HepG2 (cell line): Measurements from ENCODE around the gene NR1H2. TPM values are rescaled to one million over a fixed set of nuclear protein-coding genes. Genes with fewer than 3 reads are reported as not detected.

Source experiments
- AGO2 ChIP-seq: fragments of 200-400 bp; formaldehyde crosslinking; optimal IDR thresholded peaks from 2 replicates; pipeline ENCODE3; 2017; ENCODE audit warnings: mild to moderate bottlenecking, low read depth, low read length, moderate library complexity
- KMT2B ChIP-seq: IDR thresholded peaks from 2 replicates; pipeline ENCODE4 v1.6.1; 2016; ENCODE audit warnings: missing genetic modification reagents, missing compliant biosample characterization
- MED8 ChIP-seq: sonication (generic); formaldehyde crosslinking; IDR thresholded peaks from 2 replicates; pipeline ENCODE4 v1.8.1; 2023; ENCODE audit warnings: mild to moderate bottlenecking, missing genetic modification reagents; ENCODE audit not compliant: insufficient replicate concordance
- NFKBIZ ChIP-seq: IDR thresholded peaks from 2 replicates; pipeline ENCODE4 v1.6.1; 2018; ENCODE audit warnings: missing genetic modification reagents, missing compliant biosample characterization
- SP4 ChIP-seq: sonication (generic); formaldehyde crosslinking; IDR thresholded peaks from 2 replicates; pipeline ENCODE4 v1.8.1; 2023; ENCODE audit warnings: mild to moderate bottlenecking, missing genetic modification reagents
- ZNF609 ChIP-seq: sonication (generic); formaldehyde crosslinking; IDR thresholded peaks from 2 replicates; pipeline ENCODE4 v1.4.0; 2020; ENCODE audit warnings: mild to moderate bottlenecking, missing genetic modification reagents, borderline replicate concordance
- polyA plus RNA-seq, 8 experiments: library from polyadenylated mRNA; depleted of rRNA in 3 of 8; stranded (reverse) in 7 of 8; unstranded in 1 of 8; fragments of >200 nt; fragmentation: Illumina TruSeq in 4 of 8; extraction: Trizol in 4 of 8; gene quantifications; 2 replicates each; pipeline versions ENCODE4 v1.2.1 to v1.2.3, GENCODE V29; 2011 to 2016; ENCODE audit warnings: low read depth in 4 of 8, missing spikeins in 1 of 8, mixed read lengths in 1 of 8; ENCODE audit not compliant: insufficient read depth in 1 of 8
- total RNA-seq, 5 experiments: library from RNA; depleted of rRNA; stranded (reverse); fragments of >200 nt; fragmentation: Illumina TruSeq; extraction: Trizol; gene quantifications; 2 replicates each; pipeline ENCODE4 v1.2.3, GENCODE V29; 2016; ENCODE audit warnings: low read depth in 1 of 5

Gene NR1H2
- total and polyA plus RNA-seq, 2 of the 13 experiments (the other 11 are each of a cell fraction or from before 2014, with no cell fraction given), result 10.3 to 13.5 TPM

GRCh38 chr19:50376166-50377050 lies at the start of gene NR1H2 (continued):
- TF ChIP-seq ZNF609 (CRISPR knock-in tag), result peak; percentile 46; the same call in 1 of the 2 replicates
- peak; percentile 58; the same call in 1 of the 2 replicates for TF ChIP-seq KMT2B (CRISPR knock-in tag)
- peak; percentile 64 for TF ChIP-seq MED8 (CRISPR knock-in tag)
- TF ChIP-seq NFKBIZ (CRISPR knock-in tag), result peak; percentile 65; the same call in 1 of the 2 replicates
- TF ChIP-seq AGO2, result peak; percentile 42
- peak; percentile 85 for TF ChIP-seq SP4 (CRISPR knock-in tag)
